ENCODE results near the gene TBC1D26.
"Not testable (repeated sequence)": the region's sequence is repeated elsewhere in the genome, so short reads cannot be mapped to it uniquely, and the experiment has no call there.

Gene TBC1D26

GRCh38 chr17:15777717-15778116 lies 45.6 kb downstream of the TBC1D26 start:
- no peak for TF ChIP-seq CTCF (IDR thresholded peaks at IDR 0.05)
- H3K27ac Mint-ChIP-seq: no peak overlapping the region
- peaks cover 57% of the 10 kb centered on the region for H3K9me3 Mint-ChIP-seq
- peaks cover 8% of the 10 kb centered on the region for H3K36me3 Mint-ChIP-seq (ENCODE audit: low read depth)
- H3K27me3 Mint-ChIP-seq (ENCODE audit: low read depth, poor library complexity): peaks cover 3% of the 10 kb centered on the region
- H3K4me1 Mint-ChIP-seq: no peaks in the 10 kb centered on the region
- DNase-seq: no peak
- H3K4me3 Mint-ChIP-seq: no peak overlapping the region

DNA sequence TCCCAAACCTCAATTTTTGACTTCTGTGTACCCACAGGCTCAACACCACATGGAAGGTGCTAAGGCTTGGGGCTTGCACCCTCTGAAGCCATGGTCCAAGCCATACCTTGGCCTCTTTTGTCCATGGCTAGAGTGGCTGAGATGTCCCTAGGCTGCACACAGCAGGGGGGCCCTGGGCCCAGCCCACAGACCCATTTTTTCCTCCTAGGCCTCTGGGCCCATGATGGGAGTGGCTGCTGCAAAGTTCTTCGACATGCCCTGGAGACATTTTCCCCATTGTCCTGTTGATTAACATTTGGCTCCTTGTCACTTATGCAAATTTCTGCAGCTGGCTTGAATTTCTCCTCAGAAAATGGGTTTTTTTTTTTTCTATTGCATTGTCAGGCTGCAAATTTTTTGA lies 47.0 kb downstream of the TBC1D26 start:
- peaks cover 8% of the 10 kb centered on the region for H3K36me3 Mint-ChIP-seq (ENCODE audit: low read depth)
- TF ChIP-seq CTCF (IDR thresholded peaks at IDR 0.05): no peak
- no peak for DNase-seq
- no peak overlapping the region for H3K27ac Mint-ChIP-seq
- no peak overlapping the region for H3K4me3 Mint-ChIP-seq
- H3K9me3 Mint-ChIP-seq: peaks cover 57% of the 10 kb centered on the region
- H3K4me1 Mint-ChIP-seq: no peaks in the 10 kb centered on the region
- H3K27me3 Mint-ChIP-seq (ENCODE audit: low read depth, poor library complexity): peaks cover 3% of the 10 kb centered on the region

GRCh38 chr17:15780188-15780587 lies 48.1 kb downstream of the TBC1D26 start:
- Mint-ChIP-seq H3K9me3 (peaks cover 54% of the 10 kb centered on the region), H3K27me3 (ENCODE audit: low read depth, poor library complexity) (no peaks in the 10 kb centered on the region), H3K27ac (no peak overlapping the region), H3K36me3 (ENCODE audit: low read depth) (peaks cover 8% of the 10 kb centered on the region), H3K4me3 (no peak overlapping the region), H3K4me1 (no peaks in the 10 kb centered on the region)
- DNase-seq: no peak
- no peak for TF ChIP-seq CTCF (IDR thresholded peaks at IDR 0.05)

- H3K9me3 Mint-ChIP-seq: peaks cover 27% of the 10 kb centered on the region
- no peak for DNase-seq
- H3K4me3 Mint-ChIP-seq: no peak overlapping the region
- no peaks in the 10 kb centered on the region for H3K27me3 Mint-ChIP-seq (ENCODE audit: low read depth, poor library complexity)
- peaks cover 13% of the 10 kb centered on the region for H3K36me3 Mint-ChIP-seq (ENCODE audit: low read depth)
- no peak for TF ChIP-seq CTCF (IDR thresholded peaks at IDR 0.05)
- peaks cover 5% of the 10 kb centered on the region for H3K4me1 Mint-ChIP-seq
- H3K27ac Mint-ChIP-seq: no peak overlapping the region
Measured at GRCh38 chr17:15782866-15783265, 50.8 kb downstream of the TBC1D26 start.

DNA sequence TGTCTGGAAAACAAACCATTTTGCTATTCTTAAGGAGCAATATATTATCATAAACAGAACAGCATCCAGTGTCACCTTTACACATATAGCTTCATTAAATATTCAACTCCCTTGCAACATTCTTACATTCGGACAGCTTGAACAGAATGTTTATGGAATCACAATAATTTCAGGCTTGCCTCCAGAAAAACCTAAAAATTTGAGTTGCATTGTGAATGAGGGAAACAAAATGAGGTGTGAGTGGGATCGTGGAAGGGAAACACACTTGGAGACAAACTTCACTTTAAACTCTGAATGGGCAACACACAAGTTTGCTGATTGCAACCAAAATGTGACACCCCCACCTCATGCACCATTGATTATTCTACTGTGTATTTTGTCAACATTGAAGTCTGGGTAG lies 51.4 kb downstream of the TBC1D26 start:
- Mint-ChIP-seq H3K27ac (no peak overlapping the region), H3K9me3 (peaks cover 22% of the 10 kb centered on the region), H3K4me3 (no peak overlapping the region), H3K4me1 (peaks cover 5% of the 10 kb centered on the region), H3K36me3 (ENCODE audit: low read depth) (peaks cover 13% of the 10 kb centered on the region), H3K27me3 (ENCODE audit: low read depth, poor library complexity) (no peaks in the 10 kb centered on the region)
- no peak for DNase-seq
- TF ChIP-seq CTCF (IDR thresholded peaks at IDR 0.05): no peak

GRCh38 chr17:15784351-15784750 lies 52.3 kb downstream of the TBC1D26 start:
- DNase-seq; H3K27me3 Mint-ChIP-seq (ENCODE audit: low read depth, poor library complexity); H3K27ac Mint-ChIP-seq; H3K4me1 Mint-ChIP-seq: not testable (repeated sequence)
- Mint-ChIP-seq H3K9me3 (peaks cover 15% of the 10 kb centered on the region), H3K4me3 (peak overlapping the region; percentile 25), H3K36me3 (ENCODE audit: low read depth) (peaks cover 12% of the 10 kb centered on the region)

GRCh38 chr17:15787363-15788075 lies 55.4 kb downstream of the TBC1D26 start:
- peak overlapping the region; percentile 57 for H3K4me3 Mint-ChIP-seq
- H3K9me3 Mint-ChIP-seq; H3K4me1 Mint-ChIP-seq; H3K36me3 Mint-ChIP-seq (ENCODE audit: low read depth); H3K27ac Mint-ChIP-seq; H3K27me3 Mint-ChIP-seq (ENCODE audit: low read depth, poor library complexity); DNase-seq: not testable (repeated sequence)

- not testable (repeated sequence) for H3K27ac Mint-ChIP-seq
Measured at GRCh38 chr17:15788365-15788764, 56.3 kb downstream of the TBC1D26 start.

More at GRCh38 chr17:15788365-15788764, 56.3 kb downstream of the TBC1D26 start:
- not testable (repeated sequence) for H3K4me3 Mint-ChIP-seq; H3K36me3 Mint-ChIP-seq (ENCODE audit: low read depth); H3K9me3 Mint-ChIP-seq; H3K4me1 Mint-ChIP-seq; H3K27me3 Mint-ChIP-seq (ENCODE audit: low read depth, poor library complexity); DNase-seq

All from nephron progenitor cell (in vitro differentiated cells).